ENCODE measurements around the gene SPTBN2.

DNA sequence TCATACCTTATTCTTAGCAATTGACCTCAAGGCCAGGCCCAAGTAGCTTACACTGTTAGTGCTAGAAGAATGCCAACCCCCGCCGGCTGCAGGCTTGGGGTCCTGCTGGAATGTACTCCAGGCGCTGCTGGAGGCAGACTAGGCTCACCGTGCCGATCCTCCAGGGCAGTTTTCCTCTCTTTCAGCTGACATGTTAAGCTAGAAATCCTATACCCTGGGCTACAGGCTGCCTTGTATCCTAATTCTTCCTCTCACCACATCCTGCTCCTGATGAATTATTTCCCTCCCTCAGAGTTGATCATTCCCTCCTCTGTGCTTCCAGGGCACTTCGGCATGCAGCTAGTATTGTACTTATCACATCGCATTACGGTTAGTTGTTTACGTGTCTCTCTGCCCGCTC, 3.4 kb downstream of the SPTBN2 start:
- TF ChIP-seq CTCF (IDR thresholded peaks at IDR 0.05) (no peak), POLR2A (IDR thresholded peaks at IDR 0.05) (no peak)

Measured in vagina (tissue), 2 donors.